ENCODE results near the gene SULT6B1.
"Not testable (repeated sequence)": the region's sequence is repeated elsewhere in the genome, so short reads cannot be mapped to it uniquely, and the experiment has no call there.

The SULT6B1 gene

GRCh38 chr2:37215250-37215649 lies 26.8 kb upstream of the SULT6B1 start:
- H3K27me3 ChIP-seq (ENCODE audit: control insufficient read depth, insufficient read depth, low read length, poor library complexity, severe bottlenecking): no peaks in the 10 kb centered on the region
- H3K27ac ChIP-seq (ENCODE audit: insufficient read depth, low read depth, low read length, poor library complexity, severe bottlenecking): no peak overlapping the region
- no peaks in the 10 kb centered on the region for H3K9me3 ChIP-seq (ENCODE audit: control insufficient read depth, low read length)
- no peaks in the 10 kb centered on the region for H3K4me1 ChIP-seq (ENCODE audit: control insufficient read depth, insufficient read depth, low read length)
- WGBS, 2 experiments: 94 to 100% methylated on average over 1 of the region's 1 CpG
- H3K4me3 ChIP-seq (ENCODE audit: insufficient read depth, low read depth, low read length): no peak overlapping the region
- H3K36me3 ChIP-seq (ENCODE audit: control insufficient read depth, insufficient read depth, low read length): peaks cover 43% of the 10 kb centered on the region

- H3K27ac ChIP-seq (ENCODE audit: insufficient read depth, low read depth, low read length, poor library complexity, severe bottlenecking): no peak overlapping the region
- no peaks in the 10 kb centered on the region for H3K27me3 ChIP-seq (ENCODE audit: control insufficient read depth, insufficient read depth, low read length, poor library complexity, severe bottlenecking)
- WGBS, 2 experiments: 94% methylated on average over 1 to 3 of the region's 3 CpGs
- peaks cover 70% of the 10 kb centered on the region for H3K36me3 ChIP-seq (ENCODE audit: control insufficient read depth, insufficient read depth, low read length)
- H3K4me1 ChIP-seq (ENCODE audit: control insufficient read depth, insufficient read depth, low read length): no peaks in the 10 kb centered on the region
- no peaks in the 10 kb centered on the region for H3K9me3 ChIP-seq (ENCODE audit: control insufficient read depth, low read length)
- no peak overlapping the region for H3K4me3 ChIP-seq (ENCODE audit: insufficient read depth, low read depth, low read length)
Measured at GRCh38 chr2:37211939-37212338, 23.5 kb upstream of the SULT6B1 start.

- H3K27ac ChIP-seq (ENCODE audit: insufficient read depth, low read depth, low read length, poor library complexity, severe bottlenecking): no peak overlapping the region
- H3K36me3 ChIP-seq (ENCODE audit: control insufficient read depth, insufficient read depth, low read length): peaks cover 72% of the 10 kb centered on the region
- H3K4me1 ChIP-seq (ENCODE audit: control insufficient read depth, insufficient read depth, low read length): no peaks in the 10 kb centered on the region
Measured at GRCh38 chr2:37211212-37211611, 22.7 kb upstream of the SULT6B1 start.

GRCh38 chr2:37206760-37207159 lies 18.3 kb upstream of the SULT6B1 start:
- not testable (repeated sequence) for H3K4me3 ChIP-seq (ENCODE audit: insufficient read depth, low read depth, low read length); H3K27ac ChIP-seq (ENCODE audit: insufficient read depth, low read depth, low read length, poor library complexity, severe bottlenecking); H3K9me3 ChIP-seq (ENCODE audit: control insufficient read depth, low read length); H3K27me3 ChIP-seq (ENCODE audit: control insufficient read depth, insufficient read depth, low read length, poor library complexity, severe bottlenecking); H3K4me1 ChIP-seq (ENCODE audit: control insufficient read depth, insufficient read depth, low read length)
- WGBS, 2 experiments: 82 to 93% methylated on average over 2 of the region's 2 CpGs
- peaks cover 74% of the 10 kb centered on the region for H3K36me3 ChIP-seq (ENCODE audit: control insufficient read depth, insufficient read depth, low read length)

More at GRCh38 chr2:37211212-37211611, 22.7 kb upstream of the SULT6B1 start:
- H3K27me3 ChIP-seq (ENCODE audit: control insufficient read depth, insufficient read depth, low read length, poor library complexity, severe bottlenecking): no peaks in the 10 kb centered on the region
- H3K4me3 ChIP-seq (ENCODE audit: insufficient read depth, low read depth, low read length): no peak overlapping the region
- H3K9me3 ChIP-seq (ENCODE audit: control insufficient read depth, low read length): no peaks in the 10 kb centered on the region

- H3K4me1 ChIP-seq (ENCODE audit: control insufficient read depth, insufficient read depth, low read length): no peaks in the 10 kb centered on the region
- H3K9me3 ChIP-seq (ENCODE audit: control insufficient read depth, low read length): peaks cover 5% of the 10 kb centered on the region
- 49 to 54% methylated on average over 5 of the region's 5 CpGs for WGBS, 2 experiments
- H3K36me3 ChIP-seq (ENCODE audit: control insufficient read depth, insufficient read depth, low read length): peaks cover 67% of the 10 kb centered on the region
- H3K4me3 ChIP-seq (ENCODE audit: insufficient read depth, low read depth, low read length): no peak overlapping the region
- peak overlapping the region; percentile 54 for H3K27ac ChIP-seq (ENCODE audit: insufficient read depth, low read depth, low read length, poor library complexity, severe bottlenecking)
- no peaks in the 10 kb centered on the region for H3K27me3 ChIP-seq (ENCODE audit: control insufficient read depth, insufficient read depth, low read length, poor library complexity, severe bottlenecking)
Measured at GRCh38 chr2:37205689-37206341, 17.3 kb upstream of the SULT6B1 start.

GRCh38 chr2:37205071-37205661 lies 16.7 kb upstream of the SULT6B1 start:
- H3K27ac ChIP-seq (ENCODE audit: insufficient read depth, low read depth, low read length, poor library complexity, severe bottlenecking); H3K27me3 ChIP-seq (ENCODE audit: control insufficient read depth, insufficient read depth, low read length, poor library complexity, severe bottlenecking); H3K9me3 ChIP-seq (ENCODE audit: control insufficient read depth, low read length); H3K4me1 ChIP-seq (ENCODE audit: control insufficient read depth, insufficient read depth, low read length); H3K4me3 ChIP-seq (ENCODE audit: insufficient read depth, low read depth, low read length): not testable (repeated sequence)
- H3K36me3 ChIP-seq (ENCODE audit: control insufficient read depth, insufficient read depth, low read length): peaks cover 61% of the 10 kb centered on the region
- 37 to 45% methylated on average over 5 to 8 of the region's 8 CpGs for WGBS, 2 experiments

GRCh38 chr2:37203708-37204107 lies 15.2 kb upstream of the SULT6B1 start:
- Histone ChIP-seq H3K9me3 (ENCODE audit: control insufficient read depth, low read length) (peaks cover 5% of the 10 kb centered on the region), H3K27me3 (ENCODE audit: control insufficient read depth, insufficient read depth, low read length, poor library complexity, severe bottlenecking) (no peaks in the 10 kb centered on the region), H3K4me3 (ENCODE audit: insufficient read depth, low read depth, low read length) (no peak overlapping the region), H3K27ac (ENCODE audit: insufficient read depth, low read depth, low read length, poor library complexity, severe bottlenecking) (no peak overlapping the region), H3K36me3 (ENCODE audit: control insufficient read depth, insufficient read depth, low read length) (peaks cover 46% of the 10 kb centered on the region), H3K4me1 (ENCODE audit: control insufficient read depth, insufficient read depth, low read length) (no peaks in the 10 kb centered on the region)
- WGBS, 2 experiments: 85 to 100% methylated on average over 1 to 2 of the region's 2 CpGs

GRCh38 chr2:37201766-37202165 lies 13.3 kb upstream of the SULT6B1 start:
- no peak overlapping the region for H3K27ac ChIP-seq (ENCODE audit: insufficient read depth, low read depth, low read length, poor library complexity, severe bottlenecking)
- H3K4me3 ChIP-seq (ENCODE audit: insufficient read depth, low read depth, low read length): no peak overlapping the region
- no peaks in the 10 kb centered on the region for H3K4me1 ChIP-seq (ENCODE audit: control insufficient read depth, insufficient read depth, low read length)
- H3K27me3 ChIP-seq (ENCODE audit: control insufficient read depth, insufficient read depth, low read length, poor library complexity, severe bottlenecking): no peaks in the 10 kb centered on the region
- WGBS, 2 experiments: 70 to 92% methylated on average over 1 of the region's 1 CpG
- H3K36me3 ChIP-seq (ENCODE audit: control insufficient read depth, insufficient read depth, low read length): peaks cover 31% of the 10 kb centered on the region
- H3K9me3 ChIP-seq (ENCODE audit: control insufficient read depth, low read length): peaks cover 5% of the 10 kb centered on the region

- Histone ChIP-seq H3K4me1 (ENCODE audit: control insufficient read depth, insufficient read depth, low read length) (no peaks in the 10 kb centered on the region), H3K4me3 (ENCODE audit: insufficient read depth, low read depth, low read length) (no peak overlapping the region), H3K27ac (ENCODE audit: insufficient read depth, low read depth, low read length, poor library complexity, severe bottlenecking) (no peak overlapping the region), H3K27me3 (ENCODE audit: control insufficient read depth, insufficient read depth, low read length, poor library complexity, severe bottlenecking) (no peaks in the 10 kb centered on the region), H3K36me3 (ENCODE audit: control insufficient read depth, insufficient read depth, low read length) (peaks cover 26% of the 10 kb centered on the region), H3K9me3 (ENCODE audit: control insufficient read depth, low read length) (peaks cover 5% of the 10 kb centered on the region)
- WGBS, 2 experiments: 100% methylated on average over 1 of the region's 1 CpG
Measured at GRCh38 chr2:37201208-37201607, 12.7 kb upstream of the SULT6B1 start.

GRCh38 chr2:37198681-37199065 lies 10.2 kb upstream of the SULT6B1 start:
- Histone ChIP-seq H3K27me3 (ENCODE audit: control insufficient read depth, insufficient read depth, low read length, poor library complexity, severe bottlenecking) (no peaks in the 10 kb centered on the region), H3K27ac (ENCODE audit: insufficient read depth, low read depth, low read length, poor library complexity, severe bottlenecking) (no peak overlapping the region), H3K9me3 (ENCODE audit: control insufficient read depth, low read length) (peaks cover 2% of the 10 kb centered on the region), H3K4me1 (ENCODE audit: control insufficient read depth, insufficient read depth, low read length) (no peaks in the 10 kb centered on the region), H3K36me3 (ENCODE audit: control insufficient read depth, insufficient read depth, low read length) (peaks cover 13% of the 10 kb centered on the region), H3K4me3 (ENCODE audit: insufficient read depth, low read depth, low read length) (no peak overlapping the region)
- WGBS, 2 experiments: 77 to 83% methylated on average over 8 of the region's 8 CpGs

Data from ectodermal cell (in vitro differentiated cells).